Body of pancreas (tissue), 4 donors: ENCODE data around the gene SYAP1. TPM values are rescaled to one million over a fixed set of nuclear protein-coding genes. Genes with fewer than 3 reads are reported as not detected.

ENCODE experiments used
- ATAC-seq: fragments of 150-250 bp; one replicate; pipeline ENCODE4 v1.9.1; 2016
- DNase-seq, 4 donors: peaks; one replicate each; pipeline ENCODE4 v3.0.0-alpha.2; 2019
- H3K27ac ChIP-seq, 4 donors: fragments of 200-600 bp; sonication (generic); 1 replicate in 3 of 4; 2 replicates in 1 of 4; pipeline versions ENCODE4 v1.5.1 to v1.6.1; 2016 to 2019; ENCODE audit warnings: mild to moderate bottlenecking in 1 of 4, mixed read lengths in 1 of 4, moderate library complexity in 1 of 4
- H3K27me3 ChIP-seq, 2 donors: fragments of 200-600 bp; sonication (generic); one replicate each; pipeline ENCODE4 v1.6.0; 2016; ENCODE audit warnings: mild to moderate bottlenecking in 1 of 2
- H3K36me3 ChIP-seq, 2 donors: fragments of 200-600 bp; sonication (generic); replicated peaks in 1 of 2; 2 replicates each; pipeline ENCODE4 v1.5.1; 2016; ENCODE audit warnings: low read depth in 2 of 2; ENCODE audit not compliant: insufficient read depth in 1 of 2
- H3K4me1 ChIP-seq: fragments of 200-600 bp; sonication (generic); one replicate; pipeline ENCODE4 v1.6.0; 2016
- H3K4me3 ChIP-seq, 2 donors: fragments of 200-600 bp; sonication (generic); 1 replicate in 1 of 2; 2 replicates in 1 of 2; pipeline ENCODE4 v1.5.1; 2016 to 2019
- H3K9me3 ChIP-seq, 3 donors: fragments of 200-600 bp; sonication (generic); 1 replicate in 2 of 3; 2 replicates in 1 of 3; pipeline ENCODE4 v1.5.1; 2016
- CTCF ChIP-seq, 7 experiments: fragments of 450-650 bp in 4 of 7; fragments of 200-600 bp in 3 of 7; sonication (generic) in 3 of 7; IDR thresholded peaks; one replicate each; pipeline ENCODE4 v1.5.1; 2016 to 2019; ENCODE audit warnings: antibody characterized with exemption in 7 of 7
- POLR2A ChIP-seq, 3 donors: fragments of 450-650 bp; IDR thresholded peaks; one replicate each; pipeline ENCODE4 v1.6.1; 2016; ENCODE audit warnings: antibody characterized with exemption in 3 of 3, mild to moderate bottlenecking in 2 of 3
- WGBS, 2 donors: methylation state at CpG; one replicate each; pipeline ENCODE4 v1.1.5; 2017; 5-methylcytosine and 5-hydroxymethylcytosine counted together
- intact Hi-C: fragments of 100-400 bp; cut with DNase I; formaldehyde crosslinking; loops from one replicate; pipeline ENCODE4 v1.15.1; 2023
- total RNA-seq, 2 donors: library from RNA; depleted of rRNA; stranded (reverse); fragments of >200 nt; gene quantifications; one replicate each; pipeline ENCODE4 v1.1.0, GENCODE V29; 2016

SYAP1 gene
- total RNA-seq, 2 donors from 2014 or later: 15.3 to 15.8 TPM

GRCh38 chrX:16745102-16745501 lies 25.7 kb downstream of the SYAP1 start:
- H3K27me3 ChIP-seq: no peaks in the 10 kb centered on the region
- H3K27ac ChIP-seq: no peak overlapping the region
- intact Hi-C loops: no loop called here
- no peaks in the 10 kb centered on the region for H3K36me3 ChIP-seq
- WGBS, 2 donors: 86% methylated on average over 5 of the region's 5 CpGs; no CpG with 5 or more reads in 1 of the 2 donors
- no peak for ATAC-seq
- no peak overlapping the region for H3K4me3 ChIP-seq
- DNase-seq: no peak
- H3K9me3 ChIP-seq: no peaks in the 10 kb centered on the region
- H3K4me1 ChIP-seq: no peaks in the 10 kb centered on the region
- TF ChIP-seq POLR2A (IDR thresholded peaks at IDR 0.05) (no peak), CTCF (IDR thresholded peaks at IDR 0.05) (no peak)

- H3K27me3 ChIP-seq: no peaks in the 10 kb centered on the region
- H3K9me3 ChIP-seq: no peaks in the 10 kb centered on the region
- no peak overlapping the region for H3K27ac ChIP-seq
- TF ChIP-seq POLR2A (IDR thresholded peaks at IDR 0.05): no peak
- TF ChIP-seq CTCF (IDR thresholded peaks at IDR 0.05): no peak
- DNase-seq (no peak), ATAC-seq (no peak)
- no peaks in the 10 kb centered on the region for H3K4me1 ChIP-seq
- no peaks in the 10 kb centered on the region for H3K36me3 ChIP-seq
- 78 to 82% methylated on average over 5 of the region's 5 CpGs for WGBS, 2 donors
- no peak overlapping the region for H3K4me3 ChIP-seq
- intact Hi-C loops: no loop called here
Observed at GRCh38 chrX:16745659-16746058, 26.2 kb downstream of the SYAP1 start.

- no peak overlapping the region for H3K27ac ChIP-seq
- TF ChIP-seq CTCF (IDR thresholded peaks at IDR 0.05) (no peak), POLR2A (IDR thresholded peaks at IDR 0.05) (no peak)
- H3K27me3 ChIP-seq: no peaks in the 10 kb centered on the region
- WGBS, 2 donors: 86% methylated on average over 5 of the region's 5 CpGs; no CpG with 5 or more reads in 1 of the 2 donors
- H3K4me1 ChIP-seq: no peaks in the 10 kb centered on the region
- DNase-seq (no peak), ATAC-seq (no peak)
- H3K36me3 ChIP-seq: no peaks in the 10 kb centered on the region
- H3K9me3 ChIP-seq: no peaks in the 10 kb centered on the region
- intact Hi-C loops: no loop called here
- H3K4me3 ChIP-seq: no peak overlapping the region
Observed at GRCh38 chrX:16748425-16748824, 29.0 kb downstream of the SYAP1 start.

GRCh38 chrX:16750136-16750535 lies 30.7 kb downstream of the SYAP1 start:
- Histone ChIP-seq H3K4me1 (no peaks in the 10 kb centered on the region), H3K36me3 (no peaks in the 10 kb centered on the region), H3K9me3 (no peaks in the 10 kb centered on the region), H3K4me3 (no peak overlapping the region), H3K27me3 (no peaks in the 10 kb centered on the region), H3K27ac (no peak overlapping the region)
- no peak for ATAC-seq
- intact Hi-C loops: no loop called here
- WGBS, 2 donors: 95 to 100% methylated on average over 6 to 7 of the region's 7 CpGs
- no peak for DNase-seq
- TF ChIP-seq POLR2A (IDR thresholded peaks at IDR 0.05) (no peak), CTCF (IDR thresholded peaks at IDR 0.05) (no peak)

GRCh38 chrX:16754019-16754418 lies 34.6 kb downstream of the SYAP1 start:
- intact Hi-C loops: no loop called here
- H3K27ac ChIP-seq: no peak overlapping the region
- H3K36me3 ChIP-seq: no peaks in the 10 kb centered on the region
- no peak for ATAC-seq
- no peak overlapping the region for H3K4me3 ChIP-seq
- no peaks in the 10 kb centered on the region for H3K27me3 ChIP-seq
- WGBS, 2 donors: 100% methylated on average over 2 of the region's 2 CpGs
- H3K4me1 ChIP-seq: no peaks in the 10 kb centered on the region
- DNase-seq: no peak
- H3K9me3 ChIP-seq: no peaks in the 10 kb centered on the region
- TF ChIP-seq POLR2A (IDR thresholded peaks at IDR 0.05) (no peak), CTCF (IDR thresholded peaks at IDR 0.05) (no peak)
